Lower leg skin (tissue), 3 donors: ENCODE results near the gene IFRD2.

ENCODE experiments used
- CTCF ChIP-seq, 3 donors: fragments of 450-650 bp; IDR thresholded peaks; one replicate each; pipeline ENCODE4 v1.5.1; 2016; ENCODE audit warnings: antibody characterized with exemption in 3 of 3, mild to moderate bottlenecking in 3 of 3, moderate library complexity in 2 of 3
- POLR2A ChIP-seq, 2 donors: fragments of 450-650 bp; IDR thresholded peaks; one replicate each; pipeline ENCODE4 v1.6.1; 2016 to 2017; ENCODE audit warnings: antibody characterized with exemption in 2 of 2, mild to moderate bottlenecking in 1 of 2, moderate library complexity in 1 of 2

DNA sequence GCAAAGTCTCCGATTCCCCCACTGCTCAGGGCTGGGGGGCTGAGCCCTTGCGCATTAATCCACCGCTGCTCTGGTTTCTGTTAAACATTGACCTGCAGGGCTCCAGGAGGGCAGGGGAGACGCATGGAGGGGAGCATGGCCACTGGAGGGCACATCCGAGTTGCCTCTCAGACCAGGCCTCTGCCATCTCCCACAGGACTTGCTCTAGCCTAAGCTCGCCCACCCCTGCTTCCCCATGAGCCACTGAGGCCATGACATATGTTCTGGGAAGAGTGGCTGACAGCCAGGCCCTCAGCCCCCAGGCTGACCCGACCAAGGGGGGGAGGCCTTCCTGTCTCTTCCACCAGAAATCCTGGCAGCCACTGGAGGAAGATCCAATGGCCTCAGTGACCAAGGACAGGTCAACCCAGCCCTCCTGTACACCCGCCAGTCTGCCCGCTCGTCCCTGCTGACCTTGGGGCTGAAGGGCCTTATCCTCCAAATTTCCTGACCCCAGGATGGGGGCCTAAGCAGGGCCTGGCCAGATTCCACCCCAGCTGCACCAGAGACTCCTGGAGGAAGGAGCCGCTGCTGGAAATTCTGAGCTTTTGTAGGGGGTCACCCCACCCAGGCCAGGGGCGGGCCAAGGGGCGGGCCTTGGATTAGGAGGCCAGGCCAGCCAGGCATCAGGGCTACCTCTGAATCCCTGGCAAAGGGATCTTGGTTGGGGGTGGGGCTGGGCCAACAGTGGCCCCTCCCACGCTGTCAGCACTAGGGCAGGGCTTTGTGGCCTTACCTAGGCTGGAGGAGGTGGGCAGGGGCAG lies 11.0 kb upstream of the IFRD2 start, which contains the start of gene HYAL1:
- TF ChIP-seq CTCF (IDR thresholded peaks at IDR 0.05), result no peak
- no peak for TF ChIP-seq POLR2A (IDR thresholded peaks at IDR 0.05)
